Measurements from ENCODE around the gene STPG1. TPM values are rescaled to one million over a fixed set of nuclear protein-coding genes. Genes with fewer than 3 reads are reported as not detected.

STPG1 gene
- total RNA-seq, 2 donors from 2014 or later: 2.0 to 3.6 TPM

DNA sequence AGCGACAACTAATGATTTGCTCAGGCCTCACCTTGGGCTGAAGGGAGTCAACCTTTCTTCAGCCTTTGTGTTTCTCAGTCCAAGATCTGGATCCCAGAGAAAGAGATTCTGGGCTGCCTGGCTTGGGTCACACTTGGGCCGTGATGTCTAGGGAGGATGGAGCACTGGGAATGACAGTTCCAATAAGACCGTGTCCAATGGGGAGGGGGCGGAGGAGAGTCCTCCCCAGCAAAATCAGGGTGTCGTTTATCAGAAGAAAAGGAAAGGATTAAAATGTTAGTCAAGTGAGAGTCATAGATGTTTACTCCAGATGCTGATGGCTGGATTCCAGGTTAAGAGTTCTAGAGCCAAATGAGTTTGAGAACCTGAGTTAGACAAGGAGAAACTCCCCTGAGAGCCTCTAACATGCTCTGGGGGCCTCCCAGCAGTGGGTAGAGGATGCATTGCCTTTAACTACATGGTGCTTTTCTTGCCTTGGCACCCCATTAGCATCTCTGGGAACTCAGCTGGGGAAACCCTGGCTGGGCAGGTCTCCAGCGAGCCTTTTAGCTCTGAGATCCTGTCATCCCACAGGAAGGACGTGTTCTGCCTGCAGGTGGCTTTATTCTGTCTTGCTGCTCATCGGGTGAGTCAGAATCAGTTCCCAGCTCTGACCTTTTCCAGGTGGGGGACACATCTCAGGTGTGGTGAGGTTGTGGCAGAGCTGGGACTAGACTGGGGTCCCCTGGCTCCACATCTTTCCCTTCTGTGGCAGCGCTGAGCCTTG is 24.2 kb upstream of the STPG1 start:
- H3K4me3 ChIP-seq: no peak overlapping the region
- H3K27ac ChIP-seq: peak overlapping the region; percentile 23 to 32
- H3K36me3 ChIP-seq: no peaks in the 10 kb centered on the region
- no peak for DNase-seq (ENCODE audit: low spot score)
- no peaks in the 10 kb centered on the region for H3K27me3 ChIP-seq
- H3K9me3 ChIP-seq: no peaks in the 10 kb centered on the region
- H3K4me1 ChIP-seq: peaks cover 0 to 15% of the 10 kb centered on the region in 2 donors
- TF ChIP-seq, protein P1, sequence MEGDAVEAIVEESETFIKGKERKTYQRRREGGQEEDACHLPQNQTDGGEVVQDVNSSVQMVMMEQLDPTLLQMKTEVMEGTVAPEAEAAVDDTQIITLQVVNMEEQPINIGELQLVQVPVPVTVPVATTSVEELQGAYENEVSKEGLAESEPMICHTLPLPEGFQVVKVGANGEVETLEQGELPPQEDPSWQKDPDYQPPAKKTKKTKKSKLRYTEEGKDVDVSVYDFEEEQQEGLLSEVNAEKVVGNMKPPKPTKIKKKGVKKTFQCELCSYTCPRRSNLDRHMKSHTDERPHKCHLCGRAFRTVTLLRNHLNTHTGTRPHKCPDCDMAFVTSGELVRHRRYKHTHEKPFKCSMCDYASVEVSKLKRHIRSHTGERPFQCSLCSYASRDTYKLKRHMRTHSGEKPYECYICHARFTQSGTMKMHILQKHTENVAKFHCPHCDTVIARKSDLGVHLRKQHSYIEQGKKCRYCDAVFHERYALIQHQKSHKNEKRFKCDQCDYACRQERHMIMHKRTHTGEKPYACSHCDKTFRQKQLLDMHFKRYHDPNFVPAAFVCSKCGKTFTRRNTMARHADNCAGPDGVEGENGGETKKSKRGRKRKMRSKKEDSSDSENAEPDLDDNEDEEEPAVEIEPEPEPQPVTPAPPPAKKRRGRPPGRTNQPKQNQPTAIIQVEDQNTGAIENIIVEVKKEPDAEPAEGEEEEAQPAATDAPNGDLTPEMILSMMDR (IDR thresholded peaks at IDR 0.05): no peak

DNA sequence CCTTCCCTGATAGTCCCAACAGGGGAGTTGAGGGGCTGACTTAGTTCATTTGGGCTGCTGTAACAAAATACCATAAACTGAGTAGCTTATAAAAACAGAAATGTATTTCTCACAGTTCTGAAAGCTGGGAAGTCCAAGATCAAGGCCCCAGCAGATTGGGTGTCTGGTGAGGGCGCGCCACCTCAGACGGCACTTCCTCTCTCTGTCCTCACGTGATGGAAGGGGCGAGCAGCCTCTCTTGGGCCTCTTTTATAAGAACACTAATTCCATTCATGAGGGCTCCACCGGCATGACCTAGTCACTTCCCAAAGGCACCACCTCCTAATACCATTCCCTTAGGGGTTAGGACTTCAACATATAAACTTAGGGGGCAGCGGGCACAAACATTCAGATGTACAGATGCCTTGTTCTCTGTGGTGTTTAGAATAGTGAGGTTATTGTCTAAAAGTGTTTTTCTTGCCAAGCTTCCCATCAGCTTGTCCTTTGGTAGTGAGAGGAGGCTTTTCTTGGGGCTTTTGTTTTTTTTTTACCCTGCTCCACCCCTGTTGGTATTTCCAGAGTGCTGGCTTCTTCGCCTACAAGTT is 22.3 kb upstream of the STPG1 start:
- H3K4me1 ChIP-seq: peaks cover 0 to 15% of the 10 kb centered on the region in 2 donors
- no peaks in the 10 kb centered on the region for H3K9me3 ChIP-seq
- H3K27ac ChIP-seq: no peak overlapping the region
- TF ChIP-seq, protein P1 (IDR thresholded peaks at IDR 0.05): no peak
- H3K36me3 ChIP-seq: no peaks in the 10 kb centered on the region
- H3K4me3 ChIP-seq: no peak overlapping the region
- H3K27me3 ChIP-seq: no peaks in the 10 kb centered on the region
- DNase-seq (ENCODE audit: low spot score): no peak

DNA sequence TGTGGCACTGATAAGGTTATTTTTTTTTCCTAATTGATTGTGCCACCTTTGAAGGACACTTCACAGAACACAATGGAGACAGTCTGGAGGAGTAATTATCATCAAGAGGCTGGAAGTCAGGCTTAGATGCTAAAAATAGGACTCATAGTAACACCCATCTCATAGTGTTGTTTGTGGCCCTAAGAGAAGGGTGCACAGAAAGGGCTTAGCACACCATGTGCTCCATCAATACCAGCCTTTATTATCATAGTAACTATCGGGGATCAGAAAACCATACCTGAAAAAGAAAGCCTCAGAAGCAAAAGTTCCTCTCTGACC is 13.9 kb upstream of the STPG1 start:
- Histone ChIP-seq H3K9me3 (no peaks in the 10 kb centered on the region), H3K4me1 (peaks cover 0 to 10% of the 10 kb centered on the region in 2 donors), H3K27ac (no peak overlapping the region), H3K4me3 (no peak overlapping the region), H3K36me3 (no peaks in the 10 kb centered on the region), H3K27me3 (no peaks in the 10 kb centered on the region)
- DNase-seq (ENCODE audit: low spot score): no peak
- TF ChIP-seq, protein P1 (IDR thresholded peaks at IDR 0.05): no peak

DNA sequence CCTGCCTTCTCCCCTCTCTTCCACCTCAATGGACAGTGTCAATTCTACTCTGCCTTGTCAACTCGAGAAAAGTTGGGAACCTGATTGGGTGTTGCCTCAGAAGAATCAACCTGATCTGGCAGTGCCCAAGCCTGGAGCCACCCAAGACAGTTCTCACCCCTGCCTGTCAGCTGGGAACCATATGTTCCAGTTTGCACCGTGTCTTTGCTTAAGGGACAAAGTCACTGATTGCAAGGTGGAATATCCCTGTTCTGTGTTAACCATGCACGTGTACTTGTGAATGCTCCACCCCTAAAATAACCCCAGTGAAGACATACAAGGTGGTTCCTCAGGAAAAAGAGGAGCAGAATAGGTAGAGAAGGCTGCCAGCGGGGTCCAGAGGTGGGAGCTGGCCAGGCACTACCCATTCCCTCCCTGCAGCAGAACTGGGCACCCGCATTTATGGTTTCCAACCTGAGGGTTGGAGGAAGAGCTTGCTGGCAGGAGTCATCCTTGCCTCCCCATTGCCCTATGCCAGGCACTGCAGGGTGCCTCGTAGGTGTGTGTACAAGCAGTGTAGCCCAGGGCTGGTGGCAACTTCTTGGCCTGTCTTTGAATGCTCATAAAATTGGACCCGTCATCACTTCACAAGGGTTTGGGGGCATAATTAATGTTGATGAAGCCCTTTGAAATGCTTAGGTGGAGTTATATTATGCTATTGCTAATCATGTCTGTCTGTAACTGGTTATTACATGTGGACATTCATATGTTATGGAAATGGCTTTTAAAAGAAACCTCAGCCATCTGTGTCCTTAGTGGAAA is 13.4 kb upstream of the STPG1 start:
- peaks cover 0 to 10% of the 10 kb centered on the region in 2 donors for H3K4me1 ChIP-seq
- no peak overlapping the region for H3K27ac ChIP-seq
- H3K36me3 ChIP-seq: no peaks in the 10 kb centered on the region
- no peak for DNase-seq (ENCODE audit: low spot score)
- no peak overlapping the region for H3K4me3 ChIP-seq
- TF ChIP-seq, protein P1 (IDR thresholded peaks at IDR 0.05): no peak
- no peaks in the 10 kb centered on the region for H3K9me3 ChIP-seq
- no peaks in the 10 kb centered on the region for H3K27me3 ChIP-seq

- H3K36me3 ChIP-seq: no peaks in the 10 kb centered on the region
- peaks cover 0 to 10% of the 10 kb centered on the region in 2 donors for H3K4me1 ChIP-seq
- no peaks in the 10 kb centered on the region for H3K9me3 ChIP-seq
- TF ChIP-seq, protein P1 (IDR thresholded peaks at IDR 0.05): no peak
- H3K27ac ChIP-seq: no peak overlapping the region
- DNase-seq (ENCODE audit: low spot score): no peak
- H3K27me3 ChIP-seq: no peaks in the 10 kb centered on the region
- H3K4me3 ChIP-seq: no peak overlapping the region
These were observed 12.3 kb upstream of the STPG1 start for GRCh38 chr1:24425922-24426321.

All from right atrium auricular region (tissue), 2 donors.